Adipose tissue (tissue), 3 donors: ENCODE data around the gene CFAP206. TPM values are rescaled to one million over a fixed set of nuclear protein-coding genes. Genes with fewer than 3 reads are reported as not detected.

ENCODE experiments used
- H3K27ac ChIP-seq: one replicate; pipeline ENCODE4 v1.5.1; 2013; ENCODE audit warnings: low read depth, low read length
- WGBS, 3 donors: extraction: QIAGEN DNeasy Blood & Tissue Kit; methylation state at CpG; one replicate each; pipeline ENCODE4 v1.1.7; 2013; 5-methylcytosine and 5-hydroxymethylcytosine counted together
- polyA plus RNA-seq, 3 donors: library from polyadenylated mRNA; stranded (reverse); fragments of 200-250 nt; gene quantifications; one replicate each; pipeline ENCODE4 v1.2.3, GENCODE V29; 2013
- donor health status: healthy with polysubstance abuse.
- donor health status: Bipolar disorder and iron deficiency.
- donor health status: healthy.

The CFAP206 gene, protein sequence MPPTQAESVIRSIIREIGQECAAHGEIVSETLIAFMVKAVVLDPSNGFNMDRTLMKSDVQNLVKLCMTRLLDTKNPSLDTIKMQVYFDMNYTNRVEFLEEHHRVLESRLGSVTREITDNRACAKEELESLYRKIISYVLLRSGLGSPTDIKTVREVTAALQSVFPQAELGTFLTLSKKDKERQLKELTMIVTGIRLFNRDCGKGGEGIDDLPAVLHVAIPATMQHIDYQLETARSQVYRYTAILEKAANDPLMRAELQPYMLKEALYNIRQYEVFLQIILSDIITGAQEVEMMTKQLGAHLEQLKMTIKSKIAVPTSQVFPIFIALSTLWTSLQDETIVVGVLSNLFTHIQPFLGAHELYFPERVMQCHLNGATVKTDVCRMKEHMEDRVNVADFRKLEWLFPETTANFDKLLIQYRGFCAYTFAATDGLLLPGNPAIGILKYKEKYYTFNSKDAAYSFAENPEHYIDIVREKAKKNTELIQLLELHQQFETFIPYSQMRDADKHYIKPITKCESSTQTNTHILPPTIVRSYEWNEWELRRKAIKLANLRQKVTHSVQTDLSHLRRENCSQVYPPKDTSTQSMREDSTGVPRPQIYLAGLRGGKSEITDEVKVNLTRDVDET
- under 1 TPM; 0.07 to 0.22 (median 0.13) TPM for polyA plus RNA-seq

GRCh38 chr6:87407901-87408720, at the start of gene CFAP206:
Gene CFAP206 (plus strand): TSS chr6:87407972. CDS start chr6:87409840, 1,868 bp downstream.
- 0 to 1% (median 0%) methylated on average over 59 to 80 of the region's 82 CpGs for WGBS, 3 donors
- H3K27ac ChIP-seq, result peak within 1 kb of the TSS; percentile 65

DNA sequence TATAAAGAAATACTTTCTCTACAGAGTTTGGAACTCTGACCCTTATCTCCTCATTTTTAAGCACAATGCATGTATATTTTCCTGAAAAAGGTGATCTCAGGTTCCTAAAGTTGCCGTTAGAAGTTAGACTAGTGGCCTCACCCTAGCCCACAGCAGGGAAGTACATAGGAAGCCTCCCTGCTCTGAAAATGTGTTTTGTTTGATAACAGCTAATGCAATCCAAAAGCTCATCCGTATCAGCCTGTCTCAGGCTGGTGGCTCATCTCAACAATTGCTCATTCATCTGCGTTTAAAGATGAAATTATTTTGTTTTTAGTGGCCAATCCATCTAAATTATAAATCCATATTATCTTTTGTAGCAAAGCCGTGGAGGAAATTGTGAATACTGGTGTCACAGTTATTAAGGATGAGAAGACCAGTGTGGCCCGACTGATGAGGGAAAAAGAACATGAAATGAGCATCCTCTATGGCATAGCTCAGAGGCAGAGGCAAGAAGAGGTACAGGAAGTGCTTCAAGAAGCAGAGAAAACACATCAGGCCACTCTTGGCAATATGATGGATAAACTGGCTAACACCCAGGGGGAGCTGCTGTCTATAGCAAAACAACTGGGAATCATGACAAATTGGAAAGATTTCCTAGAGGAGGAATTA, 43.0 kb upstream of the CFAP206 start:
- no peak overlapping the region for H3K27ac ChIP-seq
- 77 to 84% (median 79%) methylated on average over 5 of the region's 5 CpGs for WGBS, 3 donors

DNA sequence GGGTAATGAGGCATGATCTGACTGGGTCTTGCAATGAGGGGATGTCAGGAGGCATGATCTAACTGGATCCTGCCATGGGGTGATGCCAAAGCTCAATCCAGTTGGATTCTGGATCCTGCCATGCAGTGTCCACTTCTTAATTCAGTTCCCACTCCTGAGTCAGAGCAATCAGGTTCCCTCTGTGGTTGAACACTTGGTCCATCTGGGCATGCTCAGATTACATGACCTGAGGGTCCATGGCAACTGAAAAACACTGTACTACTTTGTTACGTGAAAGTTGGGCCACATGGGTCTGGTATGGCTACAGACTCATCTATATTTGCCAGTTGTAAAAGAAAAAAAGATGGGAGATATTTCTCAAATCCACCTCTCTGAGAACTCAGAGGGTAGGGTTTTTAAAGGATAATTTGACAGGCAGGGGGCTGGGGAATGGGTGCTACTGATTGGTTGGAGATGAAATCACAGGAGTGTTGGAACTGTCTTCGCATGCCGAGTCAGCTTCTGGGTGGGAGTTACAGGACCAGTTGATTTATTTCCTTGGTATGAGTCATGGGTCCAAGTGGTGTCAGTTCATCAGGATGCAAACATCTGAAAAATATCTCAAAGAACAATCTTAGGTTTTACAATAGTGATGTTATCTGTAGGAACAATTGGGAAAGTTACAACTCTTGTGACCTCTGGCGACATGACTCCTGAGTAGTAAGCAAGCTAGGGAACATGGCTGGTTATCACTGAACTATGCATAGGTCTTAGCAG, 41.5 kb upstream of the CFAP206 start:
- H3K27ac ChIP-seq, result no peak overlapping the region
- 86 to 95% (median 90%) methylated on average over 4 of the region's 4 CpGs for WGBS, 3 donors

DNA sequence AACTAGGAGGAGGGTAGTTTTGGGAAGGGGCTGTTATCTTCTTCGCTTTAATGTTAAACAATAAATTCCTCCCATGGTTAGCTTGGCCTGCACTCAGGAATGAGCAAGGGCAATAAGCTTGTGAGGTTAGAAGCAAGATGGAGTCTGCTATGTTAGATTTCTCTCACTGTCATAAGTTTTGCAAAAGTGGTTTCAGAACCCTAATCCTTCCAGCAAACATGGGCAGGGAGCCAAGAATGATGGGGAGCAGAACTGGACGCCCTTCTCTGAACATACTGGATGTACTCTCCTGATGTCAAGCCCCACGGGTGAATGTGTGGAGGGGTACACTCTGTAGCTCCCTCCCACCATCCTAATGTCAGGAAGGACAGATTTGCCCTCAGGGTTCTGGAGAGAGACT, 40.9 kb upstream of the CFAP206 start:
- H3K27ac ChIP-seq, result no peak overlapping the region
- 83 to 93% (median 84%) methylated on average over 3 of the region's 3 CpGs for WGBS, 3 donors

GRCh38 chr6:87373377-87373776, 34.4 kb upstream of the CFAP206 start:
- H3K27ac ChIP-seq, result no peak overlapping the region
- 96 to 100% (median 98%) methylated on average over 2 of the region's 2 CpGs for WGBS, 3 donors

- no peak overlapping the region for H3K27ac ChIP-seq
- 89 to 99% (median 90%) methylated on average over 2 of the region's 2 CpGs for WGBS, 3 donors
Measured at GRCh38 chr6:87375315-87375714, 32.5 kb upstream of the CFAP206 start.

DNA sequence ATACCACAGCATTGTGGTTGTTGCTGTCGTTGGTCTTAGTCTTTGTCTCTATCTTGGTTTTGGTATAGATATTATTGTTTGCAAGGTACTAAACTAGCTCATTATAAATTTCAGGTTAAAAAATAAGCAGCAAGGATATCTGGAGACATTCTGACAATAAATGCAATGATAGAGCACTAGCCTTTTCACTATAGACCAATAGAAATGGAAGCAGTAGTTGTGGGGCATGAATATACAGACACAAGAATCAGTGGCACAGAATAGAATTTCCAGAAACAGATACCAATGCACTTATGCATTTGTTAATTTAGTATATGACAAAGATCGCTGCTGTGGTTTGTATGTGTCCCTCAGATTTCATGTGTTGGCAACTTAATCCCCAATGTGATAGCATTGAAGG, 31.1 kb upstream of the CFAP206 start:
- WGBS, 3 donors, result 94 to 97% (median 96%) methylated on average over 2 of the region's 2 CpGs
- no peak overlapping the region for H3K27ac ChIP-seq

DNA sequence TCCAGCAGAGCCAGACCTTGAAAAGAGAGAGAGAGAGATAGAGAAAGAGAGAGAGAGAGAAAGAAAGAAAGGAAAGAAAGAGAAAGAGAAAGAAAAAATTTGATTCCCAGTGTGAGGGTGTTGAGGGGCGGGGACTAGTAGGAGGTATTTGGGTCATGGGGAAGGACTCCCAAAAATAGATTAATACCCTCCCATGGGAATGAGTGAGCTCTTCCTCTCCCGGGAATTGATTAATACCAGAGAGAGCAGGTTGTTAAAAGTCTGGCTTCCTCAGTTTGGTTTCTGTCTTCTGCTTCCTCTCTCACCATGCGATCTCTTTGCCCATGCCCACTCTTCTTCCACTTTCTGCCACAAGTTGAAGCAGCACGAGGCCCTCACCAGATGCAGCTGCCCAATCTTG, 28.8 kb upstream of the CFAP206 start:
- 61 to 89% (median 70%) methylated on average over 4 of the region's 4 CpGs for WGBS, 3 donors
- no peak overlapping the region for H3K27ac ChIP-seq

DNA sequence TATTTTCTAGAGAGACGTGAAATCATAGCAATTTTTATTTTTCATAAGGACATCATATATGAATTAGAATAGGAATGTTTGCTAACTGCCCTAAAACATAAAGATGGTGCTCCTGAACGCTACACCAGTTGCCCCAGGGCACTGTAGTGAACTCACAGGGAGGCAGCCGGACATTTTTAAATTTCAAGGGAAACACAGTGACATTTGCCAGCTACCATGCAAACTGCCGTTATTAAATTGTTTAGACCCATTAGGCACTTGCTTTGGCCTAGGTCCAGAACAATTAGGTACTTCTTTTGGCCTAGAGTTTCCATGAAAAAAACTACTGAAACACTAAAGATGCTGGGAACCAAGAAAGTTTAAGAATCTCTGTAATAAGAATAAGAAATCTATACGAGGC, 24.9 kb upstream of the CFAP206 start:
- H3K27ac ChIP-seq, result no peak overlapping the region
- 87 to 91% (median 88%) methylated on average over 5 of the region's 5 CpGs for WGBS, 3 donors

DNA sequence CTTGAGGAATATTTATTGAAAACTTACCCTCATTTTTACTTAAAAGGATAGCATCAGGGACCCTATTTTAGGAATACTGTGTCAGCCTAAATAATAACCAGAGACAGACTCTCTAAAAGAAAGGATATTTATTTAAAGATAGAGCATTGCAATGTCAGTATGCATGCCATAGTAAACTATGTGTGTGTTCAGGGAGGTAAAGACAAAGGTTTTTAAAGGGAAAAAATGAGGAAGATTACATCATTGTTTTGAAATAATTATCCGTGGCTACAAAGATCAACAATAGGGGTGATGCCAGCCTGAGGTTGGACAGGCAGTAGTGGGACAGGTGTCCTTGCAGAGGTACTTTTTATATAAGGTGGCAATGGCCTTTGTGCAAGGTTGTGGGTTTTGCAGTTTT, 23.7 kb upstream of the CFAP206 start:
- 29 to 76% (median 31%) methylated on average over 1 of the region's 1 CpG for WGBS, 3 donors

GRCh38 chr6:87384449-87384848, 23.3 kb upstream of the CFAP206 start:
- WGBS, 3 donors, result 90 to 92% (median 91%) methylated on average over 3 of the region's 3 CpGs
- no peak overlapping the region for H3K27ac ChIP-seq

More for the DNA sequence above, 23.7 kb upstream of the CFAP206 start:
- H3K27ac ChIP-seq, result no peak overlapping the region

GRCh38 chr6:87391334-87391733, 16.4 kb upstream of the CFAP206 start:
- H3K27ac ChIP-seq, result no peak overlapping the region
- WGBS, 3 donors, result 54 to 63% (median 55%) methylated on average over 3 of the region's 3 CpGs

GRCh38 chr6:87393026-87393622, 14.6 kb upstream of the CFAP206 start:
- 1 to 7% (median 7%) methylated on average over 2 of the region's 2 CpGs for WGBS, 3 donors
- H3K27ac ChIP-seq, result no peak overlapping the region

DNA sequence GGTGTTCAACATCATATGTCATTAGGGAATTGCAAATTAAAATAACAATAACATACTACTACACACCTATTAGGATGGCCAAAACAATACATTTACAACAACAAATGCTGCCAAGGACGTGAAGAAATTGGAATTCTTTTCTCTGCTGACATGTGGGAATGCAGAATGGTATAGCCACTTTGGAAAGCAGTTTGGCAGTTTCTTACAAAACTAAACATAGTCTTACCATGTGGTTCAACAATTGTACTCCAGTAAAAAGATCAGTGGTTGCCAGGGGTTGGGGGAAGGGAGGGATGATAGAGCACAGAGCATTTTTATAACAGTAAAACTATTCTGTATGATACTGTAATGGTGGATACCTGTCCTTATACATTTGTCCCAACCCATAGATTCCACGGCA, 12.3 kb upstream of the CFAP206 start:
- no peak overlapping the region for H3K27ac ChIP-seq
- 73 to 86% (median 77%) methylated on average over 2 of the region's 2 CpGs for WGBS, 3 donors

GRCh38 chr6:87396595-87397392, 11.0 kb upstream of the CFAP206 start:
- no peak overlapping the region for H3K27ac ChIP-seq
- 75 to 78% (median 76%) methylated on average over 10 of the region's 10 CpGs for WGBS, 3 donors

DNA sequence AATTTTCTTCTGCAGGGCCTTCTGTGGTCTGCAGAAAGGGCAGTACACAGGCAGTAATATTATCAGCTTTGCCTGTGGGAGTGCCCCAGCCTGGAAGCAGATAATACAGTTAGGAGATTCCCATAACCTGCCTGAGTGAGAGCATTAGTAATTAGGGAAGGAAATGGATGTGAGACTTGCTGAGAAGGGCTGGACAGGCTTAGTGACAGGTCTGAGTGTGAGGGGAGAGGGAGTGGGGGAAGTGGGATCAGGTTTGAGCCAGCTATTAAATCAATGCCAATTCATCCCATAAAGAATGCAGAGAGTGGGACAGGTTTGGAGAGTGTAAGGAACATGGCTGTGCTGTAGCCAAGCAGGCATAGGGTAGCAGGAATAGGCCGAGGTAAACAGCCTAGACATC, 10.1 kb upstream of the CFAP206 start:
- WGBS, 3 donors, result 65 to 86% (median 67%) methylated on average over 1 of the region's 1 CpG
- H3K27ac ChIP-seq, result no peak overlapping the region

DNA sequence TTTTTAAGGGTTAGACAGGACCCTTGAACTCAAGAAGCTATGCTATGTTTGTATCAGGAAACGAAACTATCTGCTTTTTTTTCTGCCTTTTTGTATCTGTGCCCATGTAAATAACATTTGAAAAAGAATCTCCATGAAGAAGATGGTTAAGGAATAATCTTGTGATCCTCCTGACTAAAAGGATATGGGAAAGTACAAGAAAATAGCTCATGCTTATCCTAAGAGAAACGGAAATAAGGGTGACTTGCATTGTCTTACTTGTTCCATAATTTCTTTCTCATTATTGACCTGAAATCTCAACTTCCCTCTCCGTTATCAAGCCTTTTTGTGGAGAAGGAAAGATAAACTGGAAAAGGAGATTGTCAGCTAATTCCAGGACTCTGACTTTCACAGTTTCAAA, 5.9 kb upstream of the CFAP206 start:
- no peak overlapping the region for H3K27ac ChIP-seq
- WGBS, 3 donors, result 63 to 87% (median 81%) methylated on average over 3 of the region's 3 CpGs
